NCI-H146 (cell line): Measurements from ENCODE around the gene WNK2.
"Not testable (repeated sequence)": the region's sequence is repeated elsewhere in the genome, so short reads cannot be mapped to it uniquely, and the experiment has no call there.

Experiments
- DNase-seq: peaks from one replicate; lab custom pipeline; 2025; lab: John Stamatoyannopoulos, UW

Gene WNK2

DNA sequence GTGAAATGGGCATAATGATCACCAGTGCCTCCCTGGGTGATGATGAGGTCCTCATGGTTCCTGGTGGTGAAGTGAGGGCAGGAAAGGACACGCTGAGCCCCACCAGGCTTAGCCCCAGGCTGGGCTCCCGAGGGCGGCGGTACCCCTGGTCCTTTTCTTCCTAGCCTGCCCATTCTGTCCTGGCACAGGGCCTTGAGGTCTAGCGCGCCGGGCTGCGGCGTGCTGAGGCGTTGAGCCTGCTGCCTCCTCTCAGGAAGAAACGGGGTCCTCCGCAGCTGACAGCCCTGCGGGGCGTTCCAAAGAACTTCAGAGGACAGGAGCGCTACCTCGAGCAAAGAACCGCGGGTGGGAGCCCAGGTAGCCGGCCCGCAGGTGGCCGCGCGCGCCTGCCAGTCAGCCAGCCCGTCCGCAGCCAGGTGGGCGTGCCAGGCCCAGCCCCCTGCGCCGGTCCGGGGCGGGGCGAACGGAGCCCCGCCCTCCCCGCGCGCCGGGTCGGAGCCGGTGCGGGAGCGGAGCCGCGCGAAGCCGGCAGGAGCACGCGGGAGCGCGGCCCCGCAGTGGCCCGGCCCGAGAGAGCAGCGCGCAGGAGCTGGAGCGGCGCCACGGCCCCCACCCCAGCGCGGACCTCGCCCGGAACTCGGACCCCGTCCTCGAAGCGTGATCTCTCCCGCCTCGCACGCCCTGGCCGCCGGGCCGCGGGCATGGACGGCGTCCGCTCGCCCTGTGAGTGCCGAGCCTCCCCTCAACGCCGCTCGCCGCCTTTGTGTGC lies at the start of gene WNK2:
TSS of gene WNK2 (plus strand) at position 477 of the 769 bp plus-strand sequence. CDS start 791 bp downstream, outside the sequence.
- DNase-seq: peak; percentile 39

DNA sequence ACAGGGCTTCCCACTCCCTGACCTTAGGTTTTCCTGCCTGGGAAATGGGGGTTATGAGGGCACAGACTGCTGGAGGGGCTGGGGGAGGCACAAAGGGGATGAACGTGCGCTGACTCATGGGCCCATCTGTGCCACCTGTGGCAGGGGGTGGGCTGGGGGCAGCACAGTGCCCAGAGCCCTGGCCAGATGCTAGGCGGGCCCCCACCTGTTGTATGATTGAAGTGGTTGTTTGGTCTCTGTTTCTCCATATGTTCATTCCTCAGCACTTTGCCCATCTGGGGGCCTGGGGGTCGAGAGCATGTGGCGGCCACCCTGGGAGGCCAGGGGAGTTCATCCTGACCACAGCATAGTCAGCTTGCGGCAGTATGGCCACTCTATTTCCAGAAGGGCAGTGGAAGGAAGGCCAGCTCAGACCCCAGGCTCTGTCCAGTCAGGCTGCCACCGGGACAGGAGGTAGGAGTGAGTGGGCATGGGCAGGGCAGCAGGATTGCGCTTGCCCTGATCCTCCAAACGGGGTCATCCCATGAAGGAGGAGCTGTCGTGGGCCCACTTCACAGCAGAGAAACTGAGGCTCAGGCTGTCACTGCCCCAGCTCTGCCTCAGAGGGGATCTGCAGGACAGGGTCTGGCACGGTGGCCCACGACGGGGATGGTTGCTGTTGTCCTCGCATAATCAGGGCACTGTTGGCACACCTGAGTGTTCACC lies 49.0 kb upstream of the WNK2 start:
- no peak for DNase-seq

DNA sequence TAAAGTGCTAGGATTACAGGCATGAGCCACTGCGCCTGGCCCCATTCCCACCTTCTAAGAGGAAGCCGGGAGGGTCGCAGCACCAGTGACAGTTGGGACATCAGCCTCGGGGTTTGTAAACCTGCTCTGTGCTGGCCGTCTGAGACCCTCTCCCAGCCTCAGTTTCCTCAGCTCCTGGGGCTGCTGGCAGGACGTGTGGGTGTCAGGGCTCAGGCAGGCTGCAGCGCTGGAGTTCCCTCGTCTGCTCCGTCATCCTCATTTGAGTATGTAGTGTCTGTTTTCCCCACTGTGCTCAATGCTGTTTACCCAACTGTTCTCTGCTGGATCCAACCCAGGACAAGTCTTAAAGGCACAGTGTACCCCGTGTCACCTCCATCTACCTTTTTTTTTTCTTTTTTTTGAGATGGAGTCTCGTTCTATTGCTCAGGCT lies 47.9 kb upstream of the WNK2 start:
- no peak for DNase-seq

DNA sequence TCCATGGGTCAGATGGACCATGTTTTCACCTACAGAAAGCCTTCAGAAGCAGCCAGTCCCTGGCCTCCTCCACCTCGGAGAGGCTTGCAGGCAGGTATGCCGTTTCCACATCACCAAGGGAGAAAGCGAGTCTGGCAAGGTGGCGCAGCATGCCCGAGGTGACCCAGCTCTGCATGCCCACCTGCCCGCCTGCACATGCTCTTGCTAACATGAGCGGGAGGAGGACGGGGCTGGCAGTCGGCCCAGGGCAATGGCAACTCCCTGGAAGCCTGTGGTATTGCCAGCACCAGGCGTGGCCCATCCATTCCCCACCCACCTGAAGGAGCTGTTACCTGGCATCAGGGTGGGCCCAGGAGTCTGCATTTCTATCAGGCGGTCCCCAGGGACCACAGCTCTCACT lies 46.6 kb upstream of the WNK2 start:
- DNase-seq: no peak

DNA sequence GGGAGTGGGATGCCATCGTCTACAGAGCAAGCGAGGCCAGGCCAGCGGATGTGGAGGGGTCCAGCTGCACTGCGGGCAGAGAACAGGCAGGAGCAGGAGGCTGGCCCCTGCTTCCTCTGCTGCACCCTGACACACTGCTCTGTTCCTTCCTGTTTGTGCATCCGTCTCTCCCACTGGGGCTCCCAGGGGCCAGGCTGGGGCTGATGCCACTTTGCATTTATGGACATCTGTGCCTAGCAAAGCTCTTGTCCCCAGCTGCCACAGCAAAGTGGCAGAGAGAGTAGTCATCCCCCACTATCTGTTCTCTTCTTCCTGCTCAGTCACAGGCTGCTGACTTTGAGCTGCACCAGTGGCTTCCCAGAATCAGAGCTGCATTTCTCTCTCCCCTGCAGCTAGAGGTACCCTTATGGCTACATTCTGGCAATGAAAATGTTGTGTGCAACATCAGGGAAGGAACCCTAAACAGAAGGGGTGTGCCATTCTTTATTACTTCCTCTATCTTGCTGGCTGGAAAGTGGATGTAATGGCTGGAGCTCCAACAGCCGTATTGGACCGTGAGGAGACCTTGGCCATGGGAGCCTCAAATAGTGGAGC lies 45.7 kb upstream of the WNK2 start:
- DNase-seq: no peak

DNA sequence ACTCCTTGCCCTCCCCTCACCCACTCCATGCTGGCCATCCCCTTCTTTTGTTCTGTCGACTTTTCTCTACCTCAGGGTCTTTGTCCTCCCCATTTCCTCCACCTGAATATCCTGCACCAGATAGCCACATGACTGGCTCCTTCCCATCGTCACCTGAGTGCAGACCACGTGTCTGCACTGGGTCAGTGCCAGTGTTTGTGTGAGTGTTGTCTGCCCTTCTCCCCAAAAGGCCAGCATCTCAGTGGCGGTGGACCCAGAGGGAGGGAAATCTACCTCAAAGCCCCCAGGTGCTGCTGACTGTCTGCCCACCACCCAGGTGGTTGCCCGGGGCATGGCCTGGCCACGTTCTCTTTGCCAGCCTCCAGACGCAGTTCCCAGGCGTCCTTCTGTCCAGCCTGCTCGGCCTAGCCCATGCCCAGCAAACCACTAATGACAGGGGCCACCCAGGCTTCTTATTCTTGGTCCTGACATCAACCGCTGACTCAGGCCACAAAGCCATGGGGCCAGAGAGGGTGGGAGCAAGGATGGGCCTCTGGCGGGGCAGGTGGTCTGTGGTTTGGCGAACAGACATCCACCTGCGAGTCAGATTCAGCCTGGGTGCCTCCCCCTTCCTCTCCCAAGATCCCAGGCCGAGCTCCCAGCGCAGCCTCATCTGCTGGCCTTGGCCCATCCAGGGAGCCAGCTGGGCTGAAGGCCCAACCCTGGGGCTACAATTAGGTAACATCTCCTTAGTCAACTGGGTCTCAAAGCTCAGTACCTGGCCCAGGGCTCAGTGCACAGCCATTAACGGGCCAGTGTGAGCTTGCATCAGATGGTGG lies 44.4 kb upstream of the WNK2 start:
- DNase-seq: no peak

DNA sequence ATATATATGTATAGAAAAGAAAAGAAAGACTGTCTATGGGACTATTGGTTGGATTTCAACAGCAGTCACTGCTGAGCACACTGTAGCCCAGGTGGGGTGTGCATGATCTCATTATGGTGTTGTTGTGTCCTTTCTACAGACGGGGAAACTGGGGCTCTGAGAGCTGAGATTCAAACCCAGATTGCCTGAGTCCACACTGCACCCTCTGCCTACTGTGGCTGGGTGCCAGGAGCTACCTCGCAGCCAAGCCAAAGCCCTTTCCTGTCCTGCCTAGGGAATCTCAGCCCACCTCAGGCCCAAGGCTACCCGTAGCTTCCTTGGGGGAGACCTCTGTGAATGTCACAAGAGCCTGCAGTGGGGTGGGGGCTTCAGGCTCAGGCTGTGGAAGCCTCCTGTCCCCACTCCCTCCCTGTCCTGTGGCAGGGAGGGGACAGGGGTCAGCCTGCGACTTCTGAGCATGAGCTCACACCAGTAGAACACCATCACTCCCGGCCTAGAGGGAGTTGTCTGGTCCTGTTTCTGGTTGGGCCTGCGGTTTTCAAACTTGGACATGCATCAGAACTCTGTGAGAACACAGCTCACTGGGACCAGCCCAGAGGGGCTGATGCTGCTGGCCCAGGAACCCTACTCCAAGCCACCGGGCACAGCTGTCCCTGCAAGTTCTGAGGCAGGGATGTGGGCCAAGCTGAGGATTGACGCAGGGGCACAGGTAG lies 42.0 kb upstream of the WNK2 start:
- no peak for DNase-seq

DNA sequence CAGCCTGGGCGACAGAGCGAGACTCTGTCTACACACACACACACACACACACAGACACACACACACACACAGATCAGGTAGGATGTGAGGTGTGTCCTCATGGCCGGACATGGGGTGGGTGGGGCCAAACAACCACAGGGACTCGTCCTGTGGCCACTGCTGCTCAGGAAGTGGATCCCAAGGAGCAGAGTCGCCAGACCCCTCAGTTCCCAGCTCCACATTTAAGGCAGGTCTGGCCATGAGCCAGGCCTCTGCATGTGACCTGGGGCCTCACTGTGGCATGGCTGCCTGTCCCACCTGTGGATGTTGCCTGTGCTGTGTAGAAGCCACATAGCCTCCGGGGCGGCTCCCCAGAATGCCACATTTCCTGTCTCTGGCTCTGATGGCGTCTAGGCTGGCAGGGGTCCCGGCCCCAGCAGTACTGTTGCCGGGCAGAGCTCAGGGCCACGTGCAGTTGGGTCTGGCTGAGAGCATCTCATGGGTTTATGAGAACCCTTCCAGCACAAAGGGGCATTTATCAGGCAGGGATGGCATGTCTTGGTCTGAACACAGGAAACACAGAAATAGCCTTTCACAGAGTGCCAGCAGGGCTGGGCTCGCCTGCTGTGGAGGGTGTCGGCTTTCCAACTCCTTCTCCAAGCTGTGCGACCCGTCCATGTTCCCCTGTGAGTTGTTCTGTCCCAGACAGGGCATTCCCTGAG lies 40.0 kb upstream of the WNK2 start:
- no peak for DNase-seq

DNA sequence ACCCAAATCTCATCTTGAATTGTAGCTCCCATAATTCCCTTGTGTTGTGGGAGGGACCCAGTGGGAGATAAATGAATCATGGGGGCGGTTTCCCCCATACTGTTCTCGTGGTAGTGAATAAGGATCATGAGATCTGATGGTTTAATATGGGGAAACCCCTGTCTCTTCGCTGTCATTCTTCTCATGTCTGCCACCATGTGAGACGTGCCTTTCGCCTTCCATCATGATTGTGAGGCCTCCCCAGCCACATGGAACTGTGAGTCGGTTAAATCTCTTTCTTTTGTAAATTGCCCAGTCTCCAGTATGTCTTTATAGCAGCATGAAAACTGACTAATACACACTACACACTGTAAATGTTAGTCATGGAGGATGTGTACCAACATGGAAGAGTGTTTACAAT lies 37.2 kb upstream of the WNK2 start:
- DNase-seq: not testable (repeated sequence)

DNA sequence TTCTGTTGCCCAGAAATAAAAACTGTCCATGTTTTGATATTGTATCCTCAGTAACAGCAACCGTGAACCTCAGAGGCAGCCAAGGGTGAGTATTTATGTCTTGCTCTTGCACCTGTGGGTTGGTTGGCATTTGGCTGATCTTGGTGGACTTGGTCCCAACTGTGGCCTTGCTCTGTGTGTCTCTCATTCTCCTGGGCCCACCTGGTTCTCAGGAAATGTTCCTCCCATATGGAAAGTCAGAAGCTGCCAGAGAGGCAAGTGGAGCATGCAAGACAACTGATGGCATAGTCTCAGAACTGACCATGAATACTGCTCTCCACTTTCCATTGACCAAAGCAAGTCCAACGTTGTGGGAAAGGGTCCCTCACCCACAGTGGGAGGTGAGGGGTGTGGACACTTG lies 36.3 kb upstream of the WNK2 start:
- no peak for DNase-seq

DNA sequence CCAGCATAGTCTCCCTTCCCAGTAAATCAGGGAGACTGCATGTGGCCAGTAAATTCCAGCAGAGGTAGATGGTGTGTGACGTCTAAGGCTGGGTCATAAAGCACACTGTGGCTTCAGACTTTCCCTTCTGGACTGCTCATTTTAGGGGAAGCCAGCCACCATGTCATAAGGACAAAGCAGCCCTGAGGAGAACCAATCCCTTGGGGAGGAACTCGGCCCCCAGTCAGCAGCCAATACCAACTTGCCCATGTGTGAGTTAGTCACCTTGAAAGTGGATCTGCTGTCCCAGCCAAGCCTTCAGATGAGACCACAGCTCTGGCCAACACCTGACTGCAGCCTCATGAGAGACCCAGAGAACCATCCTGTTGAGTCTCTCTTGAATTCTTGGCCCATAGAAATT lies 35.2 kb upstream of the WNK2 start:
- DNase-seq: no peak

DNA sequence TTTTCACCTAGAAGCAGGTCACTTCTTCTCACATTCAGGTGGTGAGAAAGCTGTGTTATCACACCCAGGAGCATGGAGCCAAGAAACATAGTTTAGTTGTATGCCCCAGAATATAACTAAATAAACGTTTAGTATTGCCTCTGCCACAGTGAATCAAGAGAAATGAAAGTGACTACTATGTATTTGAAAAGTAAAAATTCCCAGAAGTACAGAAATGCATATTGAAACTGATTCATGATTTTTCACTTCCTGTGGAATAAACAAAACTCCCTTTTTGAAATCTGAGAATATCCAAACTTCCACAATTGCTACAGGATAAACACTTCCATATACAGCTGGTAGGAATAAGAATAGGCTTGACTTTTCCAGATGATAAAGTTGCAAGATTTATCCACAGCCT lies 34.6 kb upstream of the WNK2 start:
- DNase-seq: no peak

DNA sequence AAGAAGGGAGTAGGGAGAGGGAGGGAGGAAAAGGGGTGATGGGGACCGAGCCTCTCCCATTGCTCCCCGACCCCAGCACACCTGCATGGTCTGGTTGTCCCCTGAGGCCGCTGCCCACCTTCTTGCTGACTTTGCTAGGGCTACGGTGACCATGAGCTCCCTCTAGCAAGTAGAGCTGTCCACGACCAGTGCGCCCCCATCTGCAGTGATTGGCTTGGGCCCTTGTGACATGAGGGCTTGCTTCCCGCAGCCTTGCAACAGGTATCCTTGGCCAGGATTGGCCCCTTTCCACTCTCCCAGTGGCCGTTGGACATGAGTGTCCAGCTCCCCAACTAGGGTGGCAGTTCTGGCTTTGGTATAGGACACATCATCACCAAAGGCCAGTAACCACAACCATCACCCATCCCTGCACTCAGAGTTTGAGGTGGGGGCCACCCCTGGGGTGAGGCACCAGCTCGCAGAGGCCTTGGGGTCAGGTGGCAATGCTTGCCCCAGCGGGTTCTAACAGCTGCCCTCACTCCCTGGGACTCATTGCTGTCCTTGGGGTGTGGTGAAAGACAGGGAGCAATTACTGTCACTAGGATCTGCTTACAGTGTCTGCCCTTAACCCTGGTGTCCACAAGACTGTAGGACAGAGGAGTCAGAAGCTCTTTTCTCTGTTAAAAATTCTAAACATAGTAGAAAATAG lies 32.7 kb upstream of the WNK2 start:
- no peak for DNase-seq

DNA sequence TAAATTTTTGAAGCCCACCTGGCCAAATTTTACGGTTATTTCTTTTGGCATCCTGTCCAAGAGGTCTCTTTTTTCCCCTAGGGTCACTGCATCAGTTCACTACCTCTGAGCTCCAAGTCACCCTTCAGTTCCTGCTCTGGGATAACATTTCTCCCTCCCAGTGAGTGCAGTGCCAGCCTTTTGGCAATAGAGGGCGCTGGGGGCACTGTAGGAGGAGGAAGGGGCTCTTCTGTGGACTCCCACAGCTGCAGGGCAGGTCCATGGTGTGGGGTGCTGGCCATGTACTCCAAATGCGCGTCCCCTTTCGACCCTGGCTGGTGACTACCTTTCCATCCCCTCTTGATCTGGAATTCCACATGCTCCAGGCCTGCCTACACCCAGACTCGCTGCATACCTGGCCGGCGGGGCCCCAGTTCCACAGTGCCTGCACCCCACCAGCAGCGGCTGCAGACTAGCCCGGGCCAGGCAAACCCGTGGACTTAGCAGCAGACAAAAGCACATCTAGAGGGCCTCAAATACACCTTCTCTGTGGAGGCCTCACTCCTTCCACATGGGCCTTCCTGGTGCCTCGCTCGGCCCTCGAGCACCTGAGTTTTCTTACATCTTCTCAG lies 29.5 kb upstream of the WNK2 start:
- no peak for DNase-seq

DNA sequence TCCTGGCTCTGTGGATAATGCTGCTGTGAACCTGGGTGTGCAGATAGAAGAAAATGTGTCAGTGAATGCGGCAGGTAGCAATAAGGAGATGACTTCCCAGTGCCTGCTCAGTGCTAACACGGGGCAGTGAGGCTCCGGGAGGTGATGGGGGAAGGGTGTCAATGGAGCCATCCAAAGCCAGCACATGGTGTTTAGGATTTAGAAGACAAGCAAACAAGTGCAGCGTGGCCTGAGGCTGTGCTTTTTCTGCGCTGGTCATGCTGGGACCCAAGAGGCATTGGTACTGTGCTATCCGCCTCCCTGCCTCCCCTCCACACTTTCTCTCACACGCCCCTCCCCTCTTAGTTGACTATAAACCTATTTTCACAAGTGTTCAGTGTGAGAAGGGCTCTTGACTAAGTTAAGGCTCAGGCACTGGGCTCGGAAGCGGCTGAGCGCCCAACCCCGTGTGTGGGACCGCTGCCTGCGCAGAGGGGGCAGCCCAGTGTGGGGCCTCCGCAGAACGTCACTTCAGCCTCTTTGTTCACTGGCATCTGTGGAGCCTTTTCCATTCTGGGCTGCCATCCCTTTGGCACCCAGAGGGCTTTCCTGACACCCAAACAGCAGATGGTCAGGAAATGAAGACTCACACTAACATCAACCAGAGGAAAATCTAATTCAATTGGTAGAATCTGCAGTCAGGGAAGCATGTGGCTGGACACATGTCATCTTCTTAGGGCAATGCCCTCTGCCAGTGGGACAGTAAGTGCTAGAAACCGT lies 28.0 kb upstream of the WNK2 start:
- DNase-seq: no peak

DNA sequence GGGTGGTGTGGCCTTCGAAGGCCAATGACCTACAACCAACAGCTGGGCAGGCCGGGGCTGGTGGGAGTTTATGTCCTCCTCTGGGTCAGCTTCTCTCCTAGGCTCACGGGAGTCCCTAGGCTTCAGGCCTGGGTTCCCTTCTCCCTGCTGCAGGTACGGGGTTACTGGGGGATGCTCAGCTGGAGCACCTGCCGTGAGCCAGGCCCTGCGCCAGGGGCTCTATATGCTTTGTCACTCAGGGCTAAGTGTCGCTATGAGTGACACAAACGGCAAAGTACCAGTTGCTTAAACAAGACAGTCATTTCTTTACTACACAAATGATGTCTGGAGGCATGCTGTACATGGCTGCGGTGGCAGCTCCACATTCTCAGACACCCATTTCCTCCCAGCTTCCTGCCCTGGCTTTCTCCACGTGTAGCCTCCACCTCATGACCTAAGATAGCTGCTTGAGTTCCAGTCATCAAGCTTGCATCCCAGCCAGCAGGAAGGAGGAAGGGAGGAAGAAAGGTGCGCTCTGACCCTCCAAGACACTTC lies 27.4 kb upstream of the WNK2 start:
- DNase-seq: no peak

DNA sequence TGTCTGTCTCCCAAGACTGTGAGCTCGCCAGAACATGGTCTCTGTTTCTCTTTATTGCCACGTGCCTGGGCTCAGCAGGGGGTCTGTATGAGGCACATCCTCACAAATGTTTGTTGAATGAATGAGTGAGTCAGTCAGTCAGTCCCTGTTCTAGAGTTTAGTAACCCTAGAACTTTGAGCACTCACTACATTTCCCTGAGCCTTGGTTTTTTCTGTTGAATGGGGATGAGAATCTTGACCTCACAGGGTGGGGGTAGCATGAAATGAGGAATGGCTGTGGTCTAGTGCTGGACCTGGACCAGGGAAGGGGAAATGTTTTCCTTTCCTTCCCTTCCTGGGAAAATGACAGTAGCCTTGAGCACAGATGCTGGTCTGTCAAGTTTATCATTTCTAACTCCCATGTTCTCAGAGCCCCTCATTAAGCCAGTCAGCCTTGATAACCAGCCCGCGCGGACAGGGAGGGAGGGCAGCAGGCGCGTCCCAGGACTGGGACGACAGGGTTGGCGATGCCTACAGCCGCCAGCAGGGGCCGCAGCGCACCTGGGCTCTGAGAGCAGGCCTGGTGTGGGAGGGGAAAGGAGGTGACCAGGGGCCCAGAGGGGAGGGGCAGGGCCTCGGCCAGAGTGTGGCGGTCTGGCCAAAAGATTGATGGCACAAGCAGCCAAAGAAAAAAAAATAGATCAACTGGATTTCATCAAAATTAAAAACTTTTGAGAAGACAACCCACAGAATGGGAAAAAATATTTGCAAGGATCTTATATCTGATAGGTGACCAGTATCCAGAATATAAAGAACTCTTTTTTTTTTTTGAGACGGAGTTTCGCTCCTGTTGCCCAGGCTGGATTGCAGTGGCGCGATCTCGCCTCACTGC lies 24.1 kb upstream of the WNK2 start:
- DNase-seq: peak; percentile 70
